Esophagus squamous epithelium (tissue), 5 donors: ENCODE measurements around the gene DENND1A. TPM values are rescaled to one million over a fixed set of nuclear protein-coding genes. Genes with fewer than 3 reads are reported as not detected.

Experiments used
- DNase-seq: peaks from one replicate; lab custom pipeline; 2025; lab: John Stamatoyannopoulos, UW
- H3K27ac ChIP-seq, 4 donors: fragments of 200-600 bp; sonication (generic); one replicate each; pipeline ENCODE4 v1.5.1; 2016 to 2019; ENCODE audit warnings: mild to moderate bottlenecking in 1 of 4
- H3K27me3 ChIP-seq, 4 donors: fragments of 200-600 bp; sonication (generic); 1 replicate in 3 of 4; 2 replicates in 1 of 4; pipeline versions ENCODE4 v1.5.1 to v1.6.0; 2017 to 2021; ENCODE audit warnings: antibody characterized with exemption in 1 of 4
- H3K36me3 ChIP-seq, 3 donors: fragments of 200-600 bp; sonication (generic); one replicate each; pipeline ENCODE4 v1.5.1; 2016 to 2019
- H3K4me1 ChIP-seq, 3 donors: fragments of 200-600 bp; sonication (generic); one replicate each; pipeline ENCODE4 v1.5.1; 2017 to 2019
- H3K4me3 ChIP-seq, 4 donors: fragments of 200-600 bp; sonication (generic); 1 replicate in 3 of 4; 2 replicates in 1 of 4; pipeline ENCODE4 v1.5.1; 2016 to 2019; ENCODE audit warnings: mild to moderate bottlenecking in 2 of 4, moderate library complexity in 1 of 4
- H3K9me3 ChIP-seq, 3 donors: fragments of 200-600 bp; sonication (generic); one replicate each; pipeline ENCODE4 v1.5.1; 2016 to 2019
- CTCF ChIP-seq, 6 experiments: fragments of 450-650 bp in 4 of 6; fragments of 200-600 bp in 2 of 6; sonication (generic) in 2 of 6; IDR thresholded peaks; one replicate each; pipeline ENCODE4 v1.5.1; 2016 to 2019; ENCODE audit warnings: antibody characterized with exemption in 6 of 6, mild to moderate bottlenecking in 4 of 6, moderate library complexity in 4 of 6
- POLR2A ChIP-seq, 4 donors: fragments of 450-650 bp; IDR thresholded peaks; one replicate each; pipeline ENCODE4 v1.6.1; 2017; ENCODE audit warnings: antibody characterized with exemption in 4 of 4, mild to moderate bottlenecking in 4 of 4, moderate library complexity in 3 of 4
- WGBS, 2 donors: methylation state at CpG; one replicate each; pipeline ENCODE4 v1.1.5; 2018; 5-methylcytosine and 5-hydroxymethylcytosine counted together
- intact Hi-C: fragments of 100-400 bp; cut with DNase I; formaldehyde crosslinking; loops from one replicate; pipeline ENCODE4 v1.15.0; 2022
- total RNA-seq, 4 donors: library from RNA; depleted of rRNA; stranded (reverse); fragments of >200 nt; gene quantifications; one replicate each; pipeline ENCODE4 v1.1.0, GENCODE V29; 2016
- donor health status: DM: yes; HTN: yes; CAD: no.

DENND1A gene
- total RNA-seq, 4 donors from 2014 or later = 5.3 to 16.0 (median 12.9) TPM

- 67% methylated on average over 1 of the region's 6 CpGs; no CpG with 5 or more reads in 1 of the 2 donors for WGBS, 2 donors
- peaks cover under 1 to 80% (median 7%) of the 10 kb centered on the region in 4 donors for H3K27me3 ChIP-seq
- no peaks in the 10 kb centered on the region for H3K9me3 ChIP-seq
- no peak overlapping the region for H3K27ac ChIP-seq
- intact Hi-C loops = no loop called here
- no peak for TF ChIP-seq POLR2A (IDR thresholded peaks at IDR 0.05)
- TF ChIP-seq CTCF (IDR thresholded peaks at IDR 0.05) = no peak
- H3K36me3 ChIP-seq = no peaks in the 10 kb centered on the region
- H3K4me1 ChIP-seq = peaks cover 0 to 10% (median 10%) of the 10 kb centered on the region in 3 donors
- DNase-seq = no peak
- H3K4me3 ChIP-seq = no peak overlapping the region
Observed at GRCh38 chr9:123368536-123369153, 561.3 kb downstream of the DENND1A start.

- H3K4me3 ChIP-seq = no peak overlapping the region
- no peaks in the 10 kb centered on the region for H3K9me3 ChIP-seq
- no peak for DNase-seq
- H3K36me3 ChIP-seq = no peaks in the 10 kb centered on the region
- intact Hi-C loops = no loop called here
- H3K4me1 ChIP-seq = peaks cover 0 to 4% (median 3%) of the 10 kb centered on the region in 3 donors
- 67 to 68% methylated on average over 6 to 10 of the region's 10 CpGs for WGBS, 2 donors
- TF ChIP-seq POLR2A (IDR thresholded peaks at IDR 0.05) (no peak), CTCF (IDR thresholded peaks at IDR 0.05) (no peak)
- peaks cover 0 to 74% (median 4%) of the 10 kb centered on the region in 4 donors for H3K27me3 ChIP-seq
- no peak overlapping the region for H3K27ac ChIP-seq
Observed at GRCh38 chr9:123368023-123368422, 561.9 kb downstream of the DENND1A start.

GRCh38 chr9:123365881-123366528, 563.9 kb downstream of the DENND1A start:
- 61% methylated on average over 18 to 20 of the region's 67 CpGs for WGBS, 2 donors
- DNase-seq = no peak
- peaks cover 0 to 2% (median 0%) of the 10 kb centered on the region in 3 donors for H3K4me1 ChIP-seq
- no peaks in the 10 kb centered on the region for H3K36me3 ChIP-seq
- intact Hi-C loops = no loop called here
- H3K4me3 ChIP-seq = no peak overlapping the region
- H3K27me3 ChIP-seq = peaks cover 0 to 54% (median 0%) of the 10 kb centered on the region in 4 donors
- H3K9me3 ChIP-seq = no peaks in the 10 kb centered on the region
- TF ChIP-seq POLR2A (IDR thresholded peaks at IDR 0.05) = no peak
- TF ChIP-seq CTCF (IDR thresholded peaks at IDR 0.05) = no peak
- no peak overlapping the region for H3K27ac ChIP-seq

GRCh38 chr9:123365287-123365880, 564.5 kb downstream of the DENND1A start:
- H3K9me3 ChIP-seq = no peaks in the 10 kb centered on the region
- H3K36me3 ChIP-seq = no peaks in the 10 kb centered on the region
- peaks cover 0 to 48% (median 0%) of the 10 kb centered on the region in 4 donors for H3K27me3 ChIP-seq
- peaks cover 0 to 8% (median 0%) of the 10 kb centered on the region in 3 donors for H3K4me1 ChIP-seq
- intact Hi-C loops = no loop called here
- DNase-seq = no peak
- no peak overlapping the region for H3K27ac ChIP-seq
- H3K4me3 ChIP-seq = no peak overlapping the region
- WGBS, 2 donors = 77 to 81% methylated on average over 9 to 12 of the region's 12 CpGs
- TF ChIP-seq CTCF (IDR thresholded peaks at IDR 0.05) (no peak), POLR2A (IDR thresholded peaks at IDR 0.05) (no peak)
